ENCODE data around the gene CTNS.

CTNS gene

GRCh38 chr17:3659541-3660111 is 23.1 kb downstream of the CTNS start:
- DNase-seq = peak; percentile 9

- no peak for DNase-seq
These were observed 23.8 kb downstream of the CTNS start for GRCh38 chr17:3660311-3660891.

GRCh38 chr17:3663102-3664011 is 26.8 kb downstream of the CTNS start:
- no peak for DNase-seq

- no peak for DNase-seq
These were observed 29.3 kb downstream of the CTNS start for GRCh38 chr17:3665834-3666233.

GRCh38 chr17:3666516-3666915 is 30.0 kb downstream of the CTNS start:
- no peak for DNase-seq

GRCh38 chr17:3667366-3668278 is 31.1 kb downstream of the CTNS start:
- peak; percentile 79 for DNase-seq

GRCh38 chr17:3668279-3669084 is 31.9 kb downstream of the CTNS start, which contains the start of the genes EMC6 and TAX1BP3:
Gene EMC6 (plus strand): TSS chr17:3668812. CDS start chr17:3669147, 335 bp downstream.
Gene TAX1BP3 (minus strand): TSS chr17:3668578. CDS start chr17:3668526, 52 bp downstream.
- peak; percentile 94 for DNase-seq

- DNase-seq = no peak
These were observed 32.5 kb downstream of the CTNS start for GRCh38 chr17:3669085-3669347.

- no peak for DNase-seq
These were observed 33.0 kb downstream of the CTNS start for GRCh38 chr17:3669548-3669947.

GRCh38 chr17:3672571-3672970 is 36.0 kb downstream of the CTNS start:
- no peak for DNase-seq

- DNase-seq = no peak
These were observed 39.3 kb downstream of the CTNS start for GRCh38 chr17:3675886-3676285.

GRCh38 chr17:3678095-3678820 is 41.7 kb downstream of the CTNS start:
- DNase-seq = no peak

- DNase-seq = no peak
These were observed 42.4 kb downstream of the CTNS start for GRCh38 chr17:3678821-3679530.

GRCh38 chr17:3679531-3680126 is 43.1 kb downstream of the CTNS start:
- no peak for DNase-seq

- DNase-seq = no peak
These were observed 44.5 kb downstream of the CTNS start for GRCh38 chr17:3681057-3681456.

GRCh38 chr17:3681565-3681964 is 45.0 kb downstream of the CTNS start:
- no peak for DNase-seq

- DNase-seq = no peak
These were observed 45.5 kb downstream of the CTNS start for GRCh38 chr17:3682033-3682432.

- DNase-seq = peak; percentile 23
These were observed 46.5 kb downstream of the CTNS start for GRCh38 chr17:3683054-3683511.

GRCh38 chr17:3685174-3685573 is 48.6 kb downstream of the CTNS start:
- no peak for DNase-seq

GRCh38 chr17:3688027-3688553 is 51.5 kb downstream of the CTNS start:
- no peak for DNase-seq

Data from kidney glomerular epithelial cell (primary cell).